Stimulated activated CD8-positive, alpha-beta memory T cell treated with anti-CD3 and anti-CD28 coated beads, Interleukin-12 subunit alpha, Interleukin-12 subunit beta, amount 100 ng/mL, for 24 hours (primary cell): ENCODE measurements around the gene FAM25G.

Experiments used
- DNase-seq: peaks from one replicate; pipeline ENCODE4 v3.0.0-alpha.2; 2020; ENCODE audit errors: extremely low read depth

Gene FAM25G

DNA sequence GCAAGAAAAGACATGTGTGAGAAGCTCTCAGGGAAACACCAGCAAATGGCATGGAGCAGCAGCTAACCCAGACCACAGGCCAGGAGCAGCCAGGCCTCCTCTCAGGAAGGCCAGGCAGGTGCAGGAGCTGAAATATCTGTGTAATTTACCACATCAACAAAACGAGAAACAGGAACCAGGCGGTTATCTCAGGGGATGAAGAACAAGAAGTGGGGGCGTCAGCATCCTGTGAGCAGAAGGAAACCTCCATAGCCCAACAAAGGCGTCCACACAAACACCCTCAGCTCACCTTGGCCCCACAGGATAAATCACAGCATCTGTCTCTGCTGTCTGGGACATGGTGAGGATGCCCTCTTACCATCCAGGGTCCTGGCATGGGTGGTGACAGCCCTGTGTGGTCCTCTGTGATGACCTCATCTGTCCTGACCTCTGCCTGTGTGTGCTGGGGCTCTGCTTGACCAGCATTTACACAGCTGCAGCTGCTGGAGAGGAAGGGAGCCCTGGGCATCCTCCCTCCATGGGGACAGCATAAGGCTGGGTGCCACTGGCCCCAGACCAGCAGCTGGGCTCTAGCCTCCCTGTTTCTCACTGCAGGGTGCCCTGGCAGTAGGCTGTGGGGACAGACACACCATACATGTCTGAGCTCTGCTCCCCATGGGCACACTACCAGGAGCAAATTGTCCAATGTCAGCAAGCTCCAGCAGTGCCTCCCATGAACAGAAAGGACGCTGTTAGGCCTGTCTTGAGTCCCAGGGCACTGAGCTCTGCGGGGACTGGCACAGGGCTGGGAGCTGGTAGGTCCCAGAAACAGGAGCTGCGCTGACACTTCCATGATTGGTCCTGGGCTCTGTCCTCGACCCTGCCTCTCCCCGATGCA, 42.2 kb downstream of the FAM25G start:
- DNase-seq = no peak

DNA sequence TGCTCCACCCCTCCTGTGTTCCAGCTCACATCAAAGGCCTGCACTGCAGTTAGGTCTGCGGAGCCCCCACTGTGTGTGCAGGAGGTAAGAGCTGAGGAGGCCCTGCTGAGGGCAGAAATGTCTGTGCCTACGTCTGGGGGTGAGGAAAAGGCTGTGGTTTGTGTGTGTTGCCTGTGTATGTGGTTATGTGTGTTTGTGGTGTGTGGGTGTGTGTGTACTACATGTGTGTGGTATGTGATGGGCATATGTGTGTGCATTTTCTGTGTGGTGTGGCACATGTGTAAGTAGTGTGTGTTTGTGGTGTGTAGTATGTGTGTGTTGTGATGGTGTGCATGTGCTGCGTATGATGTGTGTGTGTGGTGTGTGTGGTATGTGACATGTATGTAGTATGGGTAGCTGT, 43.8 kb downstream of the FAM25G start:
- DNase-seq = no peak

- no peak for DNase-seq
Measured at GRCh38 chr10:47447209-47447608, 44.3 kb downstream of the FAM25G start.

DNA sequence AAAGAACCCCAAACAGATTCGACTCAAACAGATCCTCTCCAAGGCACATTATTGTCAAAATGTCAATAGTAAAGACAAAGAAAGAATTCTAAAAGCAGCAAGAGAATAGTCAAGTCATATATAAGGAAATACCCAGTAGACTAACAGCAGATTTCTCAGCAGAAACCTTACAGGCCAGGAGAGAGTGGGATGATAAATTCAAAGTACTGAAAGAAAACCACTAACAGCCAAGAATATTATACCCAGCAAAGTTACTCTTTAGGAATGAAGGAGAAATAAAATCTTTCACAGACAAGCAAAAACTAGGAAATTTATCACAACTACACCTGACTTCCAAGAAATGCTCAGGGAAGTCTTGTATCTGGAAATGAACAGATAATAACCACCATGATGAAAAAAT, 45.8 kb downstream of the FAM25G start:
- DNase-seq = no peak

DNA sequence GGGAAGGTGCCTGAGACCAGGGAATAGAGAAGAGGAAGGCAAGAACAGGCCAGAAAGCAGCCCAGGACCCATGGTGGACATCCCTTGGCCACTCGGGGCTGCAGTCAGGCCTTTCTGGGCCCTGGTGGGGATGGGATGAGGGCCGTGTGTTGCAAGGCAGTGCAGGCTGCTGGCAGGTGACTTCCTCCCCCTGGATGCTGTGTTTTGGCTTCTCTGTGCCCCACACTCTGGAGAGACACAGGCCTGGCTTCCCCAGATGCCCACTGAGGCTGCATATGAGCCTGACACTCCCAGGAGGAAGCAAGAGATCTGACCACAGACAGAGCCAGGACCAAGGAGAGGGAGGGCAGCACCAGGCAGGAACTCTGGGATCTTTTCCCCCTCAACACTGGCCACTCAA, 47.5 kb downstream of the FAM25G start:
- no peak for DNase-seq

- no peak for DNase-seq
Measured at GRCh38 chr10:47443145-47443544, 48.4 kb downstream of the FAM25G start.

- DNase-seq = no peak
Measured at GRCh38 chr10:47442351-47442750, 49.1 kb downstream of the FAM25G start.

DNA sequence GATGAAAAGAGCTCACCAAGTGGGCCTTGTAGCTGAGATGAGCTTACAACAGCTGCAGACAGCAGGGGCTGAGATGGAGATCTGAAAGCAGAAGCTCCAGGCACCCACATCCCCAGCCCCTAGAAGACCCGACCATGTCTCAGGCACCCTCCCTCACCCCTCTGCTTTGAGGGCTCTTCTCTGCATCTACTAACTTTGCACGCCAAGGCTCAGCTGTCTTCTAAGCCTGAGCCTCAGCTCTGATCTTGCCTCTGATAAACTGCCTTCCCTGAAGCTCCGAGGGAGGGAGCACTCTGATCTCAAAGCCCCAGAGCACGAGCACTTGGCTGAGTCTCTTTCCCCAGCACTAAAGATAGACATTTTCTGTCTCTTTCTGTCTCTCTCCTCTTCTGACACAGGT, 49.6 kb downstream of the FAM25G start:
- no peak for DNase-seq

DNA sequence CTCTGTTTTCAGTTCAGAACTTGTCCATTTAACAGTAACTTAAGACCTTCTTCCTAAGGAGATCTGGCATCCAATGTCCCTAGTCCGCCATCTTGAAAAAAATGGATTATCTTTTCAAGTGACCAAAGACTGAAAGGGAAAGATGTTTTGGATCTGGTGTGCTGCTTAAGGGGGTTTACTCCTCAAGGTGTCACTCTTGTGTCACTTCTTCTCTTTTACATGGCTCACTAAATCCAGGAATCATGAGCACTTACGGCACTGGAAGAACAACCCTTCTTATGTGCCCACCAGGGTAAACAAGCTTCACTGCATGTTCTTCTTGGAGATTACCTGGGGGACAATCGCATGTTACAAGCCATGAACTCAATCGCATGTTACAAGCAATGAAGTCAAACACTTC, 51.3 kb downstream of the FAM25G start:
- DNase-seq = no peak

DNA sequence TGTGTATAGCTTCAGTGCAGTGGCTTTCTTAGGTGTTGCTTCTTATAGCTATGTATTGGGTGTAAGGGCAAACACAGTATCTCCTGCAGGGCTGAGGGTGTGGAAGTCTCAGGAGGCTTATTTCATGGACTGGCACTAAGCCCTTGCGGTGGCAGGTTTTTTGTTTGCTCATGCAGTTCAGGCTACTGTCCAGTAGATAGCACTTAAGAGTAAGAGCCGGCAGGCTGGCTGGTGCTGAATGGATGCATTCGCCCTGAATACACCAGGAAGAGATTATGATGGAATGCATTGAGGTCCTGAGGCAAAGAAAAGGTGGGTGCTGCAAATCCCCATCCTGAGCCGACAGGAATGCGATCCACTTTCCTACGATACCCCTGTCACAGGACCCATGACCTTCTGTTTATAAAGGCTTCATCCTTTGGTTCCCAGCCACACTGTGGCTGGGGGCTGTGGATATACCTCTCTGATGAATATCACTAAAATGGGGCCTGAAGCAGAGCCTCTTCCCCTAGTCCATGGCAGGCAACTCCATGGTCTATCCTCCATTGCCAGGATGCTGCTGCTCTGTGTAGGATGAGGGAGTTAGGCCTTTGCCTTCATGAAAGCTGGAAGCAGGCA, 52.5 kb downstream of the FAM25G start:
- no peak for DNase-seq
